ENCODE results near the gene WNK1. TPM values are rescaled to one million over a fixed set of nuclear protein-coding genes. Genes with fewer than 3 reads are reported as not detected.

Gene WNK1
- total and polyA plus RNA-seq, 2 of the 8 experiments (the other 6 are each of a cell fraction or from before 2014, with no cell fraction given) = 88.2 to 157 TPM

DNA sequence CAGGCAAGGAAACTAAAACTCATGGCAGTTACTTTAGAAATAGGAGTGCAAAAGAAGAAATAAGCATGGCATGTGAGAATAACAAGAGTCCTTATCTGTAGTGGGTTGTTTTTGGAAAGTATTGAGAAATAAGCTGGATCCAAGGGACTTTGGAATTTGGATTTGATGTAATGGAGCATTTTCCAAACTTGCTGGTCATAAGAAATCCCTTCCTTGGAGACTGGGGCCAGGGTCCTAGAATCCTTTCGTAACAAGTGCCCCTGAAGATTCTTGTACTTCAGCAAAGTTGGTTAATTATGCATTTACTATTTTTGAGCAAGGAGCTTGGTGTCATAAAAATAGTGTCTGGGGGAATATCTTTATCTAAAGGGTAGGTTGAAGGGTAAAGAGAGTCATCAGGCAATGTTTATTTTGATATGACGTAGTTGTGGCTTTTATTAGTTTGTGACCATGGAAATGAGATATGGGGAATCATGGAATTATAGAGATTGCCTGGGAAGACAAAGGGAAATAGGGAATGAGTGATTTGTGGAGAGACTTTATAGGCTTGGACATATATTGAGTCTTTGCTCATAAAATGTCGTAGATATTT is 53.9 kb downstream of the WNK1 start:
- H4K5ac ChIP-seq (ENCODE audit: insufficient read length, low read depth, low read length) = no peak overlapping the region
- ChIA-PET POLR2A (ENCODE audit: partially characterized antibody) (no interaction called here), CTCF (ENCODE audit: partially characterized antibody) (interaction anchor here (0.9 to 4.0 kb wide), 2 partner anchors 10 to 14 kb away, joined by 4 to 19 read pairs; no protein-coding TSS in a partner anchor)
- WGBS, 2 experiments (ENCODE audit: extremely low coverage in 1 of 2, insufficient coverage in 1 of 2, insufficient read length in 1 of 2, insufficient replicate concordance in 2 of 2, low coverage in 1 of 2, low lambda C conversion rate in 2 of 2, missing lambda C conversion rate in 1 of 2) = 87% methylated on average over 3 of the region's 3 CpGs; no CpG with 5 or more reads in 1 of the 2 experiments
- H4K8ac ChIP-seq (ENCODE audit: extremely low read depth, insufficient read depth, low read length) = no peak overlapping the region
- no peaks in the 10 kb centered on the region for H3K36me3 ChIP-seq (ENCODE audit: control insufficient read depth in 2 of 4, insufficient read depth in 4 of 4, low read length in 3 of 4)
- no peak overlapping the region for H2AK5ac ChIP-seq (ENCODE audit: low read depth, low read length)
- FAIRE-seq (no peak), DNase-seq (ENCODE audit: low read depth in 1 of 2, low spot score in 2 of 2) (no peak)
- H2AFZ ChIP-seq (ENCODE audit: low read length) = no peak overlapping the region
- no peak overlapping the region for H3K4ac ChIP-seq (replicated peaks; ENCODE audit: insufficient read length, low read depth, low read length)
- H3K23ac ChIP-seq (ENCODE audit: insufficient read length) = no peak overlapping the region
- H3K4me1 ChIP-seq (replicated peaks in 1 of 4; ENCODE audit: control insufficient read depth in 3 of 4, insufficient read depth in 4 of 4, low read length in 3 of 4) = 0 out of 7 replicates have a peak, but pooled peaks cover 0 to 3% (median 0%) of the 10 kb centered on the region in 4 experiments
- H2BK120ac ChIP-seq (replicated peaks; ENCODE audit: low read depth, low read length) = no peak overlapping the region
- H3K23me2 ChIP-seq (ENCODE audit: low read depth, low read length) = no peaks in the 10 kb centered on the region
- H2BK5ac ChIP-seq (ENCODE audit: low read depth, low read length) = no peak overlapping the region
- H3K27me3 ChIP-seq (replicated peaks in 1 of 4; ENCODE audit: control insufficient read depth in 3 of 4, extremely low read depth in 1 of 4, insufficient read depth in 3 of 4, low read length in 3 of 4) = no peaks in the 10 kb centered on the region
- H2BK15ac ChIP-seq (ENCODE audit: low read length) = no peak overlapping the region
- H3K14ac ChIP-seq (ENCODE audit: insufficient read length) = no peak overlapping the region
- H3K18ac ChIP-seq (ENCODE audit: extremely low read depth, low read length) = no peak overlapping the region
- H3K79me2 ChIP-seq (ENCODE audit: control insufficient read depth in 1 of 2, insufficient read depth in 2 of 2, low read length in 2 of 2) = peaks cover 3 to 94% of the 10 kb centered on the region in 2 experiments; a peak in 3 of 4 replicates
- H4K20me1 ChIP-seq (replicated peaks in 1 of 2; ENCODE audit: control insufficient read depth in 1 of 2, insufficient read depth in 2 of 2, low read length in 2 of 2) = peaks cover 4 to 6% of the 10 kb centered on the region in 2 experiments
- H3K79me1 ChIP-seq (ENCODE audit: low read depth, low read length) = peaks cover 3% of the 10 kb centered on the region
- H3K4me3 ChIP-seq (ENCODE audit: extremely low read depth in 1 of 4, insufficient read depth in 2 of 4, low read depth in 3 of 4, low read length in 4 of 4) = no peak overlapping the region
- no peak overlapping the region for H3K27ac ChIP-seq (ENCODE audit: low read depth, low read length)
- H3K56ac ChIP-seq (replicated peaks; ENCODE audit: insufficient read length, low read depth, low read length) = no peak overlapping the region
- no peak overlapping the region for H2BK12ac ChIP-seq (ENCODE audit: low read depth, low read length)
- no peak overlapping the region for H2BK20ac ChIP-seq (ENCODE audit: low read length)
- no peaks in the 10 kb centered on the region for H3K9me3 ChIP-seq (ENCODE audit: insufficient read depth in 2 of 2, low read depth in 1 of 2, low read length in 1 of 2)
- no peak overlapping the region for H3K4me2 ChIP-seq (ENCODE audit: insufficient read depth in 1 of 2, low read depth in 2 of 2, low read length in 2 of 2)
- no peak overlapping the region for H4K91ac ChIP-seq (replicated peaks; ENCODE audit: insufficient read length, low read length)
- H3K9ac ChIP-seq (replicated peaks in 1 of 4; ENCODE audit: extremely low read depth in 1 of 4, low read depth in 3 of 4, low read length in 3 of 4) = no peak overlapping the region
- TF ChIP-seq GABPA (IDR thresholded peaks at IDR 0.05; ENCODE audit: borderline replicate concordance, insufficient read depth, low read length) (no peak), ZNF274 (IDR thresholded peaks at IDR 0.05; ENCODE audit: borderline replicate concordance, extremely low read depth, low read length) (no peak), SP2 (IDR thresholded peaks at IDR 0.05; ENCODE audit: low read length) (no peak), SIN3A (conservative IDR thresholded peaks at IDR 0.05 in 1 of 2, IDR thresholded peaks at IDR 0.05 in 1 of 2; ENCODE audit: low read depth in 1 of 2, low read length in 2 of 2) (no peak), GTF2F1 (IDR thresholded peaks at IDR 0.05; ENCODE audit: borderline replicate concordance, low read depth, low read length) (no peak), TAF1 (IDR thresholded peaks at IDR 0.05; ENCODE audit: low read depth, low read length) (no peak), POLR2AphosphoS5 (IDR thresholded peaks at IDR 0.05; ENCODE audit: low read depth, low read length) (no peak), KDM4A (IDR thresholded peaks at IDR 0.05; ENCODE audit: low read depth, low read length, severe bottlenecking) (no peak)
- TF ChIP-seq, protein P1, sequence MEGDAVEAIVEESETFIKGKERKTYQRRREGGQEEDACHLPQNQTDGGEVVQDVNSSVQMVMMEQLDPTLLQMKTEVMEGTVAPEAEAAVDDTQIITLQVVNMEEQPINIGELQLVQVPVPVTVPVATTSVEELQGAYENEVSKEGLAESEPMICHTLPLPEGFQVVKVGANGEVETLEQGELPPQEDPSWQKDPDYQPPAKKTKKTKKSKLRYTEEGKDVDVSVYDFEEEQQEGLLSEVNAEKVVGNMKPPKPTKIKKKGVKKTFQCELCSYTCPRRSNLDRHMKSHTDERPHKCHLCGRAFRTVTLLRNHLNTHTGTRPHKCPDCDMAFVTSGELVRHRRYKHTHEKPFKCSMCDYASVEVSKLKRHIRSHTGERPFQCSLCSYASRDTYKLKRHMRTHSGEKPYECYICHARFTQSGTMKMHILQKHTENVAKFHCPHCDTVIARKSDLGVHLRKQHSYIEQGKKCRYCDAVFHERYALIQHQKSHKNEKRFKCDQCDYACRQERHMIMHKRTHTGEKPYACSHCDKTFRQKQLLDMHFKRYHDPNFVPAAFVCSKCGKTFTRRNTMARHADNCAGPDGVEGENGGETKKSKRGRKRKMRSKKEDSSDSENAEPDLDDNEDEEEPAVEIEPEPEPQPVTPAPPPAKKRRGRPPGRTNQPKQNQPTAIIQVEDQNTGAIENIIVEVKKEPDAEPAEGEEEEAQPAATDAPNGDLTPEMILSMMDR (IDR thresholded peaks at IDR 0.05; ENCODE audit: control extremely low read depth in 1 of 3, insufficient read depth in 1 of 3, low read depth in 1 of 3, low read length in 3 of 3) = no peak
- TF ChIP-seq, protein P2, sequence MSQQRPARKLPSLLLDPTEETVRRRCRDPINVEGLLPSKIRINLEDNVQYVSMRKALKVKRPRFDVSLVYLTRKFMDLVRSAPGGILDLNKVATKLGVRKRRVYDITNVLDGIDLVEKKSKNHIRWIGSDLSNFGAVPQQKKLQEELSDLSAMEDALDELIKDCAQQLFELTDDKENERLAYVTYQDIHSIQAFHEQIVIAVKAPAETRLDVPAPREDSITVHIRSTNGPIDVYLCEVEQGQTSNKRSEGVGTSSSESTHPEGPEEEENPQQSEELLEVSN (IDR thresholded peaks at IDR 0.05) = no peak

All from H1 (cell line).